ENCODE measurements around the gene ZNF367.
A peak's percentile ranks its signal among the peaks of the same experiment; 100 is the strongest.

ZNF367 gene

DNA sequence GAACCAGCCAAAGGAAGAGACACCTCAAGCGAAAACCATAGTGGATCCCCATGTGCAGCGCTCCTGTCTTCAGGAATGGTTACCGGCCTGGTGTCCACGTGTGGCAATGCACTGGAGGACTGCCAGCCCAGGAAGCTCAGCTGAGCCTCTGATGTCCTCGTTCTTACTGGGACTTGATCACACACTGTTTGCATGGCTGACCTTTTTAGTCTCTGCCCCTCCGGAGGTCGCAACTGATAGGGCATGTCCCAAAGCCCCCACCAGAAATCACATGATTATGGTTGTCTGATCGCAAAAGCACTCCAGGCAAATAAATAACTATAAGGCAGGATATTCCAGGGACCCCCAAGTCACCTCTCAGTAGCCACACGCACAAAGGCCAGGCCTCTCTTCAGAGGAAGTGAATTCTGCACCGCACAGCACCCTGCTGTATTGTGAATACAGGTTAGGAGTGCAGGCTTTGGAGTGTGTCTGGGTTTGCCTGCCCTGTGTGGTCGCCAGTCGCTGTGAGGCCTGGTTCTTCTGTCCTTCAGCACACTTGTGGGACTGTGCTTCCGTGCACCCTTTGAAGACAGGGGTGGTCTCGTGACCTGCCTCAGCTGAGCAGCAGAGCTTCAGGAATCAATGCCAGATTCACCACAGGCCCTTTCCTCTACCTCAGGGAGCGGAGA, 18.4 kb upstream of the ZNF367 start:
- DNase-seq (ENCODE audit: low read depth) = no peak

DNA sequence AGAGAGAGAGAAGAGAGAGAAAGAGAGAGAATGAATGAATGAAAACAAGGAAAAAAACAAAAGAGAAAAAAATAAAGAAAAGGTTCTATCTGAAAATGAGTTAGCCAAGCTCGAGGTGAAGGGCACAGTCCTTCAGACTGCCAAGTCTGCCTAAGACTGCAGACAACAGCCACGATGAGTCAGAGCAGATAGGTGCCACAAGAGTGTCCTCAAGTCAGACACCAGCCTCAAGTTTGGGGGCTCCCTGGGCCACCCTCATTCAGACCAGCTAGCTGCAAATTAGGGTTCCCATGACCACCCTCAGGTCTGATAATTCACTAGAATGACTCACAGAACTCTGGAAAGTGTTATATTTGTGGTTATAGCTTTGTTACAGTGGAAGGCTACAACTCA, 17.9 kb upstream of the ZNF367 start:
- DNase-seq (ENCODE audit: low read depth) = no peak

DNA sequence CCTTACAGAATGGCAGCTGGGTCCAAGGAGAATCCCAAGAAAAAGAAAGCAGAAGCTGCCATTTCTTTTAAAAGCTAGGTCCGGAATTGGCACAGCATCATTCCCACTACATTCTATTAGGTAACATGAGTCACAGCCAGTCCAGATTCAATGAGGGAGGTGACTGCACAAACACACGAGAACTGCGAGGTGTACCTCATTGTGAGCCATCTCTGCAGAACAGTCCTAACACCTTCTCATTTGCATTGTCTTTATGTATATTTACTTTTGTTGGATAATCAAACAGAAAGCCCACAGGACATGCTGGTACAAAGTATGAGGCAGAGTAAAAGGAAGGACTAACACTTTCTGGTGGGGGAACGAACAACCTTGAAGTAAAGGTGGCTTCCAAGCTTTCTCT, 17.2 kb upstream of the ZNF367 start:
- DNase-seq (ENCODE audit: low read depth) = no peak

DNA sequence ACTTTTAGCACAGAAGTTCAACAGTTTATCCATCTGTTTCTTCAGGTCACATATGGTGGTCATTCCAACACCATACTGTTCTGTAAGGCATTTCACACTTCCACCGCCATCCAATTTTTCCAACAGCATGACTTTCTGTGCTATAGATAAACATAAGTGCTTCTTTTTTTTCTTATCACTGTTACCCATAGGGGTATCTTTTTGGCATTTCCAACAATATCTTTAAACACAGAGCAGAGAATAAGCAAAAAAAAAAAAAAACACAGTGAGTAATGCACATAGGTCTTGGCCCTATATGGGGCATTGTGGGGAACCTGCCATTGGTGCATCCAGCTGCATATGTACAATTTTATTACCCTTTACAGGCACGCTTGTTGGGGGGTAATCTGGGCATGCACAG, 12.2 kb upstream of the ZNF367 start:
- DNase-seq (ENCODE audit: low read depth) = no peak

DNA sequence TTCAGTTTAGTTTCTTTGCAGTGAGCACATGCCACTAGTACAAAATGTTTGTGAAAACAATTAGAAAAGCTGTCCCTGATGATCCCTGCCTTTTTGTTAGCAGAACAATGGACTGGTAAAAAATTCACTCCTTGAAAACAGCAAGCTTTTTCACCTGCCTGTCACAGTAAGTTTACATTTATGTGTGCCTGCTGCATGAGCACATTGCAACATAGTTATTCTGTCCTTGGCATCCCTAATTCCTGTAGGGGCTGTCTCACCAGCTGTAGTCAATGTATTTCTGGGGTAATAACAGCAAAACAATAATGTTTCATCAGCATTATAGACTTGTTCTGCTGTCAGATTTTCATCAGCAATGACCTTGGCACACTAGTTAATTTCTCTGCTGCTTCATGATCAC, 11.6 kb upstream of the ZNF367 start:
- DNase-seq (ENCODE audit: low read depth) = no peak

DNA sequence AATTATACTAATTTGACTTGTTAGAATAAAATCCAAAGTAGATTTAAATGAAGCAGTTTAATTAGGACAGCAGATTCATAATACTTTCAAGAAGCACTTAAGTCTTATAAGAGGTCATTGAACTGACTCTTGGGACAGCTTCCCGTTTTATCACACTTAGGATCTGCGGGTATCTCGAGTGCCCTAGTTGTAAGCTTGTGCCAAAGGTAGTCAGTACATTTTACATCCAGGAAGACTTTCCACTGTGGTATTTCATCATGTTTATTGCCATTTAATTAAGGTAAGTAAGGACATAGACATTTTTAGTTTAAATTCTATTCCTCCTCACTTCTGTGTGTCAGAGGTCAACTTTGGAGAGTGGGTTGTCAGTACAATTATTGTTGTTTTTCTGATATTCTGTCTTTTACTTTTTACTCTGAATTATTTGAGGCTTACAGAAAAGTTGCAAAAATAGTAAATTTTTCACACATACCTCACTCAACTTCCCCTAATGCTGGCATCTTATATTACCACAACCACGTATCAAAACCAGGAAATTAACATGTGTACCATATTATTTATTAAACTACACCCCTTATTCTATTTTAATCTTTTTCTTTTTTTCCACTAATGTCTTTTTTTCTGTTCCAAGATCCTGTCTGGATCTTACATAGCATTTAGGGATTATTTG, 7.5 kb upstream of the ZNF367 start:
- no peak for DNase-seq (ENCODE audit: low read depth)

DNA sequence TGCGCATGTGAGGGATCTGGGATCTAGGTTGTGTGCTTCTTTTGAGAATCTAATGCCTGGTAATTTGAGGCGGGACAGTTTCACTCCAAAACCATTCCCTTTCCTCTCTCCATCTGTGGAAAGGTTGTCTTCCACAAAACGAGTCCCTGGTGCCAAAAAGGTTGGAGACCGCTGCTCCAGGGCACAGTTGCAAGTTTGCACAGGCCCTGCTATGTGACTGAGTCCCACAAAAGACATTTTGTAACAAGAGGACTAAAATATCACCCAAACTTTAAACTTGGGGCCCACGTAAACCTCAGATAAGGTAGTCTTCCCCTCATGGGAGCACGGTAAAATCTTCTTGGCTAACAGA, 5.8 kb upstream of the ZNF367 start:
- no peak for DNase-seq (ENCODE audit: low read depth)

DNA sequence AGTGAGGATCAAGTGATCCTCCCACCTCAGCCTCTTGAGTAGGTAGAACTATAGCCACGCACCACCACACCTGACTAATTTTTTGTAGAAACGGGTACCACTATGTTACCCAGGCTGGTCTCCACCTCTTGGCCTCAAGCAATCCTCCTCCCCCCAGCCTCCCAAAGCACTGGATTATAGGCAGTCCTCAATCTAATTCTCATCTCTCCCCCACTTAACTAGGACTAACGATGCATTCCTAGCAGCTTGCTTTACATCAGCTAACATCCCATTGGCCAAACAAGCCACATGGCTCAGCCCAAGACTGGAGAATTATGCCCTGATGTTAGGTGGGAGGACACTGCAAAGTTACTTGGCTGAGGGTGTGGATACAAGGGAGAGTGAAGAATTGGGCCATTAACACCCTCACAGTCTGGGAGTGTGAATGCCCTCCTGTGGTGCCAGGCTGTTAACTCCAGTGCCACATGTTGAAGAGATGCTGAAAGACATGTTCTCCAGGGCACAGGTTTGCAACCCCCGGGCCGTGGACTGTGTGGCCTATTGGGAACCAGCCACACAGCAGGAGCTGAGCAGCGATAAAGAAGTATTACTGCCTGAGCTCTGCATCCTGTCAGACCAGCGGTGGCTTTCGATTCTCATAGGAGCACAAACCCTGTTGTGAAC, 5.3 kb upstream of the ZNF367 start:
- no peak for DNase-seq (ENCODE audit: low read depth)

DNA sequence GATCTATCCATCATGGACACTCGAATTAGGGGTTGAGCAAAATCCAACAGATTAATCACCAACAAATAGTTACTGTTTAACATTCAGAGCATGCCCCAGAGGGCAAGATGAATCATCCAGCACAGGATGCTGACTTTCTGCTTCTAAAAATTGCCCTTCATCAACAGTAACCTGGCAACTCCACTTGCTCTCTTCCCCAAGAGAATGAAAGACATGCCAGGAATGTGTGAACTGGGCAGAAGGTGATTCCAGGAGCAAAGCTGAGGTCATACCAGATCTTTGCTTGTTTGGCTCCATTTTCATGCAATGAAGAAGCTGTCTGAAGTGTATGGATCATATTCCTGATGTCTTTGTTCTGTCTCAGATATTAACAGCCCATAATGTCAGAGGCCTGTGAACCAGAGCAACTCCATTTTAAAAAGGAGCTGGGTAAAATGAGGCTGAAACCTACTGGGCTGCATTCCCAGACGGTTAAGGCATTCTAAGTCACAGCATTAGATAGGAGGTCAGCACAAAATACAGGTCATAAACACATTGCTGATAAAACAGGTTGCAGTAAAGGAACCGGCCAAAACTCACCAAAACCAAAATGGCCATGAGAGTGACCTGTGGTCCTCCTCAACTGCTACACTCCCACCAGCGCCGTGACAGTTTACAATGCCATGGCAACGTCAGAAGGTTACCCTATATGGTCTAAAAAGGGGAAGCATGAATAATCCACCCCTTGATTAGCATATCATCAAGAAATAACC, 2.5 kb upstream of the ZNF367 start:
- DNase-seq (ENCODE audit: low read depth) = no peak

DNA sequence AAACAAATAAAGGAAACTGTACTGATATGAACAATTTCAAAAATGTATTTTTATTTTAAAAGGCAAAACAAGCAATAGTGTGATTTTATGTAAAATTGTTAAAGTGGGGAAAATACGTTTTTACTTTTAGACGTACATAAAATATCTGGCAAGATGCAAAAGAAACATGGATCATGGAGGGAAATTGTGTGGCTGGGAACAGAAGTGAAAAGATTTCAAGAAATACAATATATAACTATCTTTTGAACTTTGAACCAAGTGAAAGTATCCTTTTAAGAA, 1.5 kb upstream of the ZNF367 start:
- no peak for DNase-seq (ENCODE audit: low read depth)

DNA sequence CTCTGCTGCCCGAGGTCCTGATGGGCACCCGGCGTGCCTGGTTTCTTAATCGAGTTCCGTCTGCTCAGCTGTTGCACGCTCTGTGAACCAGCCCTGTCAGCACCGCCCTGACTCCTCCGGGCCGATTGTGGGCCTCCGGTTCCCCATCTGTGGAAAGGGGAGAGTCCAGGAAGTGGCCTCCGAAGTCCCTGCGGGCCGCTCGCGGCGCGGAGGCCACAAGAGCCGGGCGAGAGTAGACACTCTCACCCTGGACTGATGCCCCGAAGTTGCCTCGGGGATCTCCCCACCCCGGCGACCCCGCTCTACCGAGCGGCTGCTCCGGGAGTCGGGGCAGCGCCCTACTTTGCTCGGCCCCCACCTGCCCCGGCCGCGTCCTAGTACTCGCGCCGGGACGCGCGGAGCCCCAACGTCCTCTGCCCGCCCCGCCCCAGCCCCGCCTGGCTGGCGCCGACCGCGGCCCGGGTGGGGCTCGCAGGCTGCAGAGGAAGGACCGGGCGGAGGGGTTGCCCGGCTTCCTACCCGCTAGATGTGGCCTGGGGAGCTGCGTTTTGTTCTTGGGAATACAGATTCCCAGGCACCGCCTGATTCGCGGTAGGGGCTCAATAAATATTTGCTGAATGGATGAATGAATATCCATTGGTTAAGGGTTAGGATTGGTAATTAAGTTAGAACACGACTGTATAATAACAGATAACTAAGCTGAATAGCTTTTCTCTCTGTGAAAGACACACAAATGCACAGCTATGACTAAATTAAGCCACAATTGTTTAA, 935 bp upstream of the ZNF367 start:
- peak; percentile 24 for DNase-seq (ENCODE audit: low read depth)

DNA sequence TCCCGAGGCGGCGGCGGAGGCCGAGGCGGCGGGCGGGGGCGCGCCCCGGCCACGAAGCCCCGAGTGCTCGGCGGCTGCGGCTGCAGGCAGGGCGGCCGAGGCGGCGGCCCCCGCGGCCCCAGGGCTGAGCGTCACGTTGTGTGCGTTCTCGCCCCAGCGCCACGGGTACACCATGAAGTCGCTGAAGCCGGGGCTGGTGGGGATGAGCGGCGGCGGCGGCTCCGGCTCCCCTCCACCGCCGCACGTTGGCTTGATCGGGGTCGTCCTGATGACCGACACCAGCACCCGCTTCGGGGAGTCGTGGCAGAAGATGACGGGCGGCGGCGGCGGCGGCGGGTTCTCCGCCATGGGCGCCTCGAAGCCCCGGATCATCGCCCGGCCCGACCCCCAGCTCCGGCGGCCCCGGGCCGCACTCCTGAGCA, 498 bp downstream of the ZNF367 start:
- DNase-seq (ENCODE audit: low read depth) = peak; percentile 43

DNA sequence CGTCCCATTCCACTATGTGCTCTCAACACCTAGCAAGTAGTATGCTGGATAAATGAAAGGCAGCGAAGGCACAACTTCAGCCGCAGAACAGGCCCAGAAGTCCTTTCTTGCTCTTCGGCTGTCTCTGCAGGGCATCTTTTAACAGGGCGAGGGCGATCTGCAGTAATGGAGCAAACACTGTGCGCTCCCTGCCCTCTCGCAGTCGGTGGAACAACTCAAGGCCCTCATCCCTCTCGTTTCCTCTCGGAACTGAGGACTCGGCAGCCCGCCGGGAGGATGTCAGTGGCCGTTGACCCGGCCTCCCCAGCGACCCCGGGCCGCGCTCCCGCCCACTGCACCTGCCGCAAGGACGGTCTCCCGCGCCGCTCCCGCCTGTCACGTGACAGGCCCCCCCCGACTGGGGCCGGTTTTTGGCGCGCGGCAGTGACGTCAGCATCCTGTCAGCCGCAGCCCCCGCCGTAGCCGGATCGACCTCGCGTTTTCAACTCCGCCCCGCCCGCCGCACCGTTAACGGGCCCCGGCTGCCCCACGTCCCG, 1.1 kb downstream of the ZNF367 start:
- DNase-seq (ENCODE audit: low read depth) = peak; percentile 94

DNA sequence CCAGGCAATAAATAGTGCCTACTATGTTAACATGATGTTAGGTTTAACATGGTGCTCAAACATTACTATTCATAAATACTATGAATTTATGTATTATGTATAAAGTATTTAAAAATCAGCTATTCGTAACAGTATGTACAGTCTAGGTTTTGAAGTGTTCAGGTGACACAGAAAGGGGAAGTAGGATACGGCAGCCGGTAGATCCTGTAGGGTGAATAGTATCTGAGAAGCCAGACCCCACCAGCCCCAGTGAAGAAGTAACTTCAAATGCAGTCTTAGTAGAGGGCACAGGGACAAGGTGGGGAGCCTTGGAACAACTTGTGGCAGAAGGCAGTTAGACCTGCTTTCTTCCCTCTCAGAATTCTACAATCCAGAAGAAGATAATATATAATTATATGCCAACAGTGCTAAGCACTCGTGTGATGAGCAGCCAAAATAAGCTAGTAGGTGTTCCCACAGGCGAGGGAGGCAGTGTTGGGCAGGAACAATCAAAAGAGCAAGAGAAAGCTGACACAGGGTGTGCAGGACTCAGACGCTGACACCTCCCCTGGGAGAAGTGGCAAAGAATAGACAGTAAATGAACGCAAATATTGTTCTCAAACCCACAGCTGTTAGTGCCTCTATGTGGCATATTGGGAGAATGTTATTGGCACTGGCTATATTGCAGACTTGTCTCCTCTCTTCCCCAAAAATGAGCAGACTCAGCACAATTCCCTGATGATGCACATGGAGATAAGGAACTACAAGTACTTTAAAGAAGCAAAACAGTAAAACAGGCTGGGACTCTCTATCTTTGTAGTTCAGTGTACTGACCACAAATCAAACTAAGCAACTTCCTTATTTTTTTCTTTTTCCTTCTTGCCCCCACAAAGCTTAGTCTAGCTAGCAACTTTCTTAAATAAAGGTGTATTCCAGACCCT, 4.6 kb downstream of the ZNF367 start:
- no peak for DNase-seq (ENCODE audit: low read depth)

DNA sequence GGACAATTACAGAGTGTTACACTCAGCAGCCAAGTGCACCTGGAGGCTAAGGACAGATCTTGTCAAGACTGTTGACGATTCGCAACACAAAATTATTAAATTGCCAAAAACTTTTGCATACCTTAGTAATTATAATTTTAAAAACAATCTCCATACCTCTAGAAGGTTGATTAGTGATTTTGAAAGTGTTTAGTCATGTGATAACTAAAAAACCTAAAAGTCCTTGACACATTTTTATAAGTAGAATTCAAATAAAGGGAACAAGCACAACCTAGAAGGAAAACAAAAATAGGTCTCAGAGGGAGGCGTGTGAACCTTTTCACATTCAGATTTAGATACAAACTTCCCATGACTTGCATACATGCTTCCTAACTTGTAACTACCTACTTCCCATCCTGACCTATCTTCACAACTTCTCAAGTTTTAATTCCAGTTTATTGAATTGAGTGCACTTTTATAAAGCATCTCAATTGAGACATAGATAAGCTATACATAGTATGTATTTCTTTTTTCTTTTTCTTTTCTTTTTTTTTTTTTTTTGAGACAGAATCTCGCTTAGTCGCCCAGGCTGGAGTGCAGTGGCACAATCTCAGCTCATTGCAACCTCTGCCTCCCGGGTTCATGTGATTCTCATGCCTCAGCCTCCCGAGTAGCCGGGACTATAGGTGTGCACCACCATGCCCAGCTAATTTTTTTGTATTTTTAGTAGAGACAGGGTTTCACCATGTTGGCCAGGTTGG, 5.8 kb downstream of the ZNF367 start:
- DNase-seq (ENCODE audit: low read depth) = no peak

DNA sequence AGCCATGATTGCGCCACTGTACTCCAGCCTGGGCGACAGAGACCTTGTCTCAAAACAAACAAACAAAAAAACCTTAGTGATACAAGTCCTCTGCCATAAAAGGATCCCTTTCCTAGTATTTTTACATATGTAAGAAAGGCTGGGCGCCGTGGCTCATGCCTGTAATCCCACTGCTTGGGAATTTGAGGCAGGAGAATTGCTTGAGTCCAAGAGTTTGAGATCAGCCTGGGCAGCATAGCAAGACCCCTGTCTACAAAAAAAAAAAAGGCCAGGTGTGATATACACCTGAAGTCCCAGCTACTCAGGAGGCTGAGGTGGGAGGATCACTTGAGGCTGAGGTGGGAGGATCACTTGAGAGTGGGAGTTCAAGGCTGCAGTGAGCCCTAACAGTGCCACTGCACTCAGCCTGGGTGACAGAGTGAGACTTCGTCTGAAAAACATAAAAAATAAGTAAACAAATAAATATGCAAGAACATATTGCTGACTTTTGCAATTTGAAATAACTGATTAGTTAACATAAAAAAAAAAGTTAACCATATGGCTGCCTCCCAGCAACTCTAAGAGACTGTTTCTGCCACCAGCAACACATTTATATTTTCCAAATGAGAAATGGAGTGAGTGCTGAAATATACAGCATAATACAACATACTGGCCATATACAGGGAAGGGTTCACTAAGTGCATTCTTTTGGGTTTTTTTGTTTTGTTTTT, 6.9 kb downstream of the ZNF367 start:
- no peak for DNase-seq (ENCODE audit: low read depth)

DNA sequence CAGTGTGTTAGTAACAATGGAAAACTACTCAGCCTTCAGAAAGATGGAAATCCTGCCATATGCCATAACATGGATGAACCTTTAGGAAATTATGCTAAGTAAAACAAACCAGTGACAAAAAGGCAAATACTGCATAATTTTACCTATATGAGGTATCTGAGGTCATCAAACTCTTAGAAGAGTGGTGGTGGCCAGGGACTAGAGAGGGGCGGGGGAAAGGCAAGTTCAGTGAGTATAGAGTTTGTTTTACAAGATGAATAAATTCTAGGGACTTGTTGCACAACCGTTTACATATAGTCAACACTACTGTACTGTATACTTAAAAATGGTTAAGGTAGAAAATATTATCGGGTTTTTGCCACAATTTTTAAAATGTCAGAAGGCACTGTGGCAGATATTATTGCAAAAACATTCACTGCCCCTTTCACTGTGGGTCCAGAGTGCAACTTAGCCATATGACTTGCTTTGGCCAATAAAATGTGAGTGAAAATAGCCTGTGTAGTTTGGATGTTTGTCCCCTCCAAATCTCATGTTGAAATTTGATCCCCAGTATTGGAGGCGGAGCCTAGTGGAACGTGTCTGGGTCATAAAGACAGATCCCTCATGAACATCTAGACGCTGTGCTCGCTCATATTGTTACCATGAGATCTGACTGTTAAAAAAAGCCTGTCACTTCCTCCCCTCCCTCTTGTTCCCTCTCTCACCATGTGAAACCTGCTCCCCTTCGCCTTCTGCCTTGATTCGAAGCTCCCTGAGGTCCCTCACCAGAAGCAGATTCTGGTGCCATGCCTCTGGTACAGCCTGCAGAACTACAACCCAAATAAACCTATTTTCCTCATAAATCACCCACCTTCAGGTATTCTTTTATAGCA, 9.5 kb downstream of the ZNF367 start:
- DNase-seq (ENCODE audit: low read depth) = no peak

DNA sequence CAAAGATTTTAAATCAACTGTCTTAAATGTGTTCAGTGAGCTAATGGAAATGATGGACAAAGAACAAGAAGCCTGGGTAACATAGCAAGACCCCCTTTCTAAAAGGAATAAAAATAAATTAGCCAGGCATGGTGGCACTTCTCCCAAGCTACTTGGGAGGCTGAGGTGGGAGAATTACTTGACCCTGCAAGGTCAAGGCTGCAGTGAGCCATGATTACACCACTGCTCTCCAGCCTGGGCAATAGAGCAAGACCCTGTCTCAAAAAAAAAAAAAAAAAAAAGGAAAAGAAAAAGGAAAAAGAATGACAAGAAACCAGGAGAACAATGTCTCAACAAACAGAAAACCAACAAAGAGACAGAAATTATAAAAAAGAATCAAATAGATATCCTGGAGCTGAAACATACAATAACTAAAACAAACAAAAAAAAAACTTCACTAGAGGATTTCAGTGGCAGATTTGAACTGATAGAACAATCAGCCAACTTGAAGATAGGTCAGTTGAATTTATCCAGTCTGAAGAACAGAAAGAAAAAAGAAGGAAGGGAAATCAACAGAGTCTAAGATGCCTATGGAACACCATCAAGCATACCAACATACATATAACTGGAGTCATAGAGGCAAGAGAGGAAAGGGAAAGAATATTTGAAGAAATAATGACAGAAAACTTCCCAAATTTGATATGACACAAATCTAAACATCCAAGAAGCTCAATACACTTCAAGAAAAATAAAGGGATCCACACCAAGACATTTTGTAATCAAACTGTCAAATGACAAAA, 17.8 kb downstream of the ZNF367 start:
- no peak for DNase-seq (ENCODE audit: low read depth)

All from stimulated activated CD8-positive, alpha-beta memory T cell treated with anti-CD3 and anti-CD28 coated beads, Interleukin-15, amount 100 ng/mL, for 24 hours (primary cell).